Stimulated activated CD4-positive, alpha-beta T cell treated with anti-CD3 and anti-CD28 coated beads, Interleukin-1b, Interleukin-23, amount 100 ng/mL, for 4 hours (primary cell): ENCODE data around the gene DEPDC1B.
"Not testable (repeated sequence)": the region's sequence is repeated elsewhere in the genome, so short reads cannot be mapped to it uniquely, and the experiment has no call there.

ENCODE experiments used
- DNase-seq, 2 donors: peaks; one replicate each; pipeline ENCODE4 v3.0.0-alpha.2; 2020; ENCODE audit warnings: low read depth in 2 of 2

The DEPDC1B gene

GRCh38 chr5:60583616-60584015, 116.3 kb downstream of the DEPDC1B start:
- no peak for DNase-seq

- no peak for DNase-seq
Observed at GRCh38 chr5:60578315-60578714, 121.7 kb downstream of the DEPDC1B start.

DNA sequence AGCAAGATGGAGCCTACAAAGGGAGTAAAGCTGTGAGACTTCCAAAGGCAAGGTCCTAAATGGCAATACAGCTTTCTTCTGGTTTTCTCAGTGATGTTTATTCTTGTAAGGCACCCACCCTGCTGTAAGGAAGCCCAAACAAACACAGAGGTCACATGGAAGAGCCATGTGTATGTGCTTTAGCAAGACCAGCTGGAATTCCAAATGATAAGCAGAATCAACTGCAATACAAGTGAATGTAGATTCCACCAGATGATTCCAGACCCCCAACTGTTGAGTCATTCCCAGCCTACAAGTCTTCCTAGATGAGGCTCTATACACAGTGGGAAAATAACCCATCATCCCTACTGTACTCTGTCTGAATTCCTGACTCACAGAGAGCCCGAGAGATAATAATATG, 122.8 kb downstream of the DEPDC1B start:
- no peak for DNase-seq

GRCh38 chr5:60576425-60576824, 123.5 kb downstream of the DEPDC1B start:
- no peak for DNase-seq

- DNase-seq: no peak
Observed at GRCh38 chr5:60568646-60569045, 131.3 kb downstream of the DEPDC1B start.

- DNase-seq: no peak
Observed at GRCh38 chr5:60563696-60564324, 136.2 kb downstream of the DEPDC1B start.

DNA sequence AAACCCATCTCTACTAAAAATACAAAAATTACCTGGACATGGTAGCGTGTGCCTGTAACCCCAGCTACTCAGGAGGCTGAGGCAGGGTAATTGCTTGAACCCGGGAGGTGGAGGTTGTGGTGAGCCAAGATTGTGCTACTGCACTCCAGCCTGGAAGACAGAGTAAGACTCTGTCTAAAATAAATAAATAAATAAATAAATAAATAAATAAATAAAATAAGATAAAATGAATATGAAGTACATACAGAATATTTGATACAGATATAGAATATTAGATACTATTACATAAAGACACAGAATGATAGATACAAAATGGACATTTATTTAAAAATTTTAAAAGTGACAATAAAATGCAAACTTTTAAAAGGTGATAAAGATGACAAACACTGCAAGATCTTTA, 146.7 kb downstream of the DEPDC1B start:
- not testable (repeated sequence) for DNase-seq

DNA sequence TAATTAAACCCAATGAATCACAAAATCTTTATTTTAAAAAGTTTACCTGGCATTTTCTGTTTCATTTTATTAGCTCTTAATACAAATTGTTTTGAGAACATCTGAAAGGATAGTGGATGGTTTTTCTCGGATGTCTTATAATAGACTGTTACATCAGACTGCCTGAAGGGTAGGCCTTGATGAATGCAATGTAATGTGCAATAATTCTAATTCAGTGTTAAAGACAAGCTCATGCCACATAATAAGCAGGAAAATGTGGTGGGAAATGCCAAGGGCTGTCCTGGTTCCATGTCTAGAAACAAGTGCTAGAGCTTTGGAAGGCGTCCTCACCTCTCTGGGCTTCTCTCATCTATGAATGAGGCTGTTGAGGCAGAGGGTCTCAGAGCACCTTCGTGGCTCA, 148.1 kb downstream of the DEPDC1B start:
- DNase-seq: no peak

DNA sequence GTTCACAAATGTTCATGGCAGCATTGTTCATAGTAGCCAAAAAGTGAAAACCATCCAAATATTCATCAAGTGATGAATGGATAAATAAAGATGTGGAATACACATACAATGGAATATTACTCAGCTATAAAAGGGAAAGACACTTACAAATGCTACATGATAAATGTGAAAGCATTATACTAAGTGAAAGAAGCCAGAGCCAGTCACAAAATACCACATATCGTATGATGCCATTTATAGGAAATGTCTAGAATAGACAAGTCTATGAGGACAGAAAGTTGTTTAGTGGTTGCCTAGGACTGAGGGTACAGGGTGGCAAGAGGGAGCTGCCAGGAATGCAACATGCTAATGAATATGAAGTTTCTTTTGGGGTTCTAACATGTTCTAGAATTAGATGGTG, 148.7 kb downstream of the DEPDC1B start:
- no peak for DNase-seq

GRCh38 chr5:60550311-60550710, 149.7 kb downstream of the DEPDC1B start:
- no peak for DNase-seq

GRCh38 chr5:60549841-60550240, 150.1 kb downstream of the DEPDC1B start:
- no peak for DNase-seq
